Measurements from ENCODE around the gene TTC21A. TPM values are rescaled to one million over a fixed set of nuclear protein-coding genes. Genes with fewer than 3 reads are reported as not detected.

TTC21A gene
- total RNA-seq, 1 experiment from 2014 or later = 5.6 TPM

DNA sequence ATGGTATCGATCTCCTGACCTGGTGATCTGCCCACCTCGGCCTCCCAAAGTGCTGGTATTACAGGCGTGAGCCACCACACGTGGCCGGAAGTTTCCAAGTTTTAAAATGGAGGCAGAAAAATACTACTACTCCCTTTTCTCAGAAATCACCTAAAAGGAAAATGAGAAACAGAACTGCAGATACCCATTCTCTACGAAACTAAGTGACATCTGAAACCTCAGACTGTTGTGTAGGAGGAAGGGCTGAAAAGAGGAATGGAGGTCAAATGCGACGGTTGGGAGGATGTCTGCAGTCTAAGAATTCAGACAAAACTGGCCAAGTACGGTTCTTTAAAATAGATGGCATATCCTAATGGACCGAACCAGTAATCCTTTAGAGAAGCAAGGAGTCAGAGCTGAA lies 31.6 kb upstream of the TTC21A start:
- Histone ChIP-seq H3K9ac (ENCODE audit: low read length) (no peak overlapping the region), H2AFZ (ENCODE audit: low read depth, low read length, poor library complexity, severe bottlenecking) (no peak overlapping the region), H3K27ac (ENCODE audit: low read depth, low read length) (no peak overlapping the region), H3K9me3 (ENCODE audit: control insufficient read depth in 1 of 2, insufficient read depth in 1 of 2, low read depth in 1 of 2, low read length in 2 of 2) (no peaks in the 10 kb centered on the region), H3K27me3 (ENCODE audit: insufficient read depth, low read length) (no peaks in the 10 kb centered on the region), H3K79me2 (ENCODE audit: insufficient read depth, low read length) (no peaks in the 10 kb centered on the region), H3K9me2 (ENCODE audit: insufficient read depth) (no peaks in the 10 kb centered on the region), H3K4me3 (replicated peaks in 1 of 2; ENCODE audit: low read depth in 1 of 2, low read length in 2 of 2) (no peak overlapping the region), H3K4me1 (ENCODE audit: control insufficient read depth in 1 of 2, insufficient read depth in 2 of 2, low read length in 2 of 2) (no peaks in the 10 kb centered on the region), H4K20me1 (ENCODE audit: insufficient read depth) (0 out of 2 replicates have a peak, but pooled peaks cover 7% of the 10 kb centered on the region), H3K4me2 (ENCODE audit: low read length) (no peak overlapping the region), H3K36me3 (ENCODE audit: control insufficient read depth in 1 of 2, insufficient read depth in 2 of 2, low read length in 2 of 2) (peaks cover 0 to 10% of the 10 kb centered on the region in 2 experiments; a peak in 2 of 4 replicates)
- DNase-seq (ENCODE audit: low read depth, low spot score) (no peak), ATAC-seq (no peak)
- RAD21 ChIA-PET (ENCODE audit: low non-redundant PET in 1 of 2, low total read pairs in 2 of 2, uncharacterized antibody in 2 of 2, unreplicated experiment in 2 of 2) = no interaction called here
- intact Hi-C loops (cut with micrococcal nuclease) = no loop called here
- POLR2A ChIA-PET = no interaction called here
- TF ChIP-seq POLR2A (IDR thresholded peaks at IDR 0.05; ENCODE audit: borderline replicate concordance, extremely low read depth, insufficient read depth, insufficient read length) (no peak), ZBTB33 (IDR thresholded peaks at IDR 0.05; ENCODE audit: extremely low read depth, insufficient replicate concordance, low read length) (no peak), ZFX (IDR thresholded peaks at IDR 0.05) (no peak), YY1 (IDR thresholded peaks at IDR 0.05; ENCODE audit: extremely low read depth, insufficient replicate concordance, low read depth, low read length) (no peak), SRF (IDR thresholded peaks at IDR 0.05; ENCODE audit: low read depth) (no peak), REST (IDR thresholded peaks at IDR 0.05; ENCODE audit: low read depth) (no peak), CEBPB (IDR thresholded peaks at IDR 0.05; ENCODE audit: low read depth) (no peak), ELF1 (IDR thresholded peaks at IDR 0.05; ENCODE audit: borderline replicate concordance, low read depth) (no peak), CBX3 (IDR thresholded peaks at IDR 0.05; ENCODE audit: low read depth) (no peak), JUND (IDR thresholded peaks at IDR 0.05) (no peak), EZH2 (IDR thresholded peaks at IDR 0.05) (no peak), TCF7L2 (IDR thresholded peaks at IDR 0.05; ENCODE audit: borderline replicate concordance, extremely low read depth, insufficient read depth, insufficient read length) (no peak), POLR2AphosphoS5 (IDR thresholded peaks at IDR 0.05; ENCODE audit: low read depth, low read length) (no peak), FOSL1 (IDR thresholded peaks at IDR 0.05; ENCODE audit: low read depth) (no peak)
- TF ChIP-seq, protein P1, sequence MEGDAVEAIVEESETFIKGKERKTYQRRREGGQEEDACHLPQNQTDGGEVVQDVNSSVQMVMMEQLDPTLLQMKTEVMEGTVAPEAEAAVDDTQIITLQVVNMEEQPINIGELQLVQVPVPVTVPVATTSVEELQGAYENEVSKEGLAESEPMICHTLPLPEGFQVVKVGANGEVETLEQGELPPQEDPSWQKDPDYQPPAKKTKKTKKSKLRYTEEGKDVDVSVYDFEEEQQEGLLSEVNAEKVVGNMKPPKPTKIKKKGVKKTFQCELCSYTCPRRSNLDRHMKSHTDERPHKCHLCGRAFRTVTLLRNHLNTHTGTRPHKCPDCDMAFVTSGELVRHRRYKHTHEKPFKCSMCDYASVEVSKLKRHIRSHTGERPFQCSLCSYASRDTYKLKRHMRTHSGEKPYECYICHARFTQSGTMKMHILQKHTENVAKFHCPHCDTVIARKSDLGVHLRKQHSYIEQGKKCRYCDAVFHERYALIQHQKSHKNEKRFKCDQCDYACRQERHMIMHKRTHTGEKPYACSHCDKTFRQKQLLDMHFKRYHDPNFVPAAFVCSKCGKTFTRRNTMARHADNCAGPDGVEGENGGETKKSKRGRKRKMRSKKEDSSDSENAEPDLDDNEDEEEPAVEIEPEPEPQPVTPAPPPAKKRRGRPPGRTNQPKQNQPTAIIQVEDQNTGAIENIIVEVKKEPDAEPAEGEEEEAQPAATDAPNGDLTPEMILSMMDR (IDR thresholded peaks at IDR 0.05 in 2 of 3, conservative IDR thresholded peaks at IDR 0.05 in 1 of 3; ENCODE audit: borderline replicate concordance in 1 of 3, insufficient read depth in 1 of 3, low read depth in 2 of 3, low read length in 2 of 3) = no peak
- TF ChIP-seq, protein P2, sequence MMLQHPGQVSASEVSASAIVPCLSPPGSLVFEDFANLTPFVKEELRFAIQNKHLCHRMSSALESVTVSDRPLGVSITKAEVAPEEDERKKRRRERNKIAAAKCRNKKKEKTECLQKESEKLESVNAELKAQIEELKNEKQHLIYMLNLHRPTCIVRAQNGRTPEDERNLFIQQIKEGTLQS (IDR thresholded peaks at IDR 0.05) = no peak
- BruUV-seq (replicated peaks) = no TSS peak
- CTCF ChIA-PET = no interaction called here

All from HCT116 (cell line).